IMR-90 (cell line): ENCODE results near the gene FBXW10B. TPM values are rescaled to one million over a fixed set of nuclear protein-coding genes. Genes with fewer than 3 reads are reported as not detected.
A peak's percentile ranks its signal among the peaks of the same experiment; 100 is the strongest.
"Not testable (repeated sequence)": the region's sequence is repeated elsewhere in the genome, so short reads cannot be mapped to it uniquely, and the experiment has no call there.

ENCODE experiments used
- ATAC-seq: fragments of 200-7000 bp; cut with Tn5 transposase; 2 replicates; pipeline ENCODE4 v1.9.1; 2020; ENCODE audit warnings: low read depth, mild to moderate bottlenecking, moderate library complexity
- BruUV-seq: library from RNA; stranded (reverse); fragments of 400-500 nt; replicated peaks from 2 replicates; lab custom pipeline; 2021; lab: Mats Ljungman, UMichigan
- CTCF ChIA-PET: fragments of 300-600 bp; formaldehyde crosslinking; extraction: SDS; loops from one replicate; lab custom pipeline; 2021; ENCODE audit warnings: antibody characterized with exemption; lab: Yijun Ruan, JAX
- POLR2A ChIA-PET: fragments of 300-600 bp; sonication (Branson Sonifier 250); formaldehyde crosslinking; loops from one replicate; lab custom pipeline; 2022; ENCODE audit warnings: antibody characterized with exemption; ENCODE audit not compliant: unreplicated experiment; lab: Charles Lee
- DNase-seq: peaks from one replicate; pipeline ENCODE4 v3.0.0; 2013
- H2AFZ ChIP-seq: replicated peaks from 2 replicates; pipeline ENCODE3; 2013; ENCODE audit warnings: low read length, mild to moderate bottlenecking; ENCODE audit not compliant: poor library complexity
- H2AK5ac ChIP-seq: 2 replicates; pipeline ENCODE4 v1.6.1; 2013; ENCODE audit warnings: low read depth, low read length, inconsistent platforms
- H2AK9ac ChIP-seq: replicated peaks from 2 replicates; pipeline ENCODE3; 2013; ENCODE audit warnings: mild to moderate bottlenecking, low read depth, low read length, moderate library complexity; ENCODE audit not compliant: poor library complexity
- H2BK120ac ChIP-seq: 2 replicates; pipeline ENCODE4 v1.6.1; 2013; ENCODE audit warnings: low read depth, low read length, inconsistent platforms
- H2BK15ac ChIP-seq: 3 replicates; pipeline ENCODE4 v1.6.1; 2013; ENCODE audit warnings: low read depth, low read length, inconsistent platforms
- H2BK20ac ChIP-seq: 2 replicates; pipeline ENCODE4 v1.6.1; 2013; ENCODE audit warnings: low read depth, mild to moderate bottlenecking, inconsistent platforms, low read length, moderate library complexity
- H2BK5ac ChIP-seq: 2 replicates; pipeline ENCODE4 v1.6.1; 2013; ENCODE audit warnings: mild to moderate bottlenecking, low read depth, low read length, inconsistent platforms; ENCODE audit not compliant: poor library complexity, severe bottlenecking
- H3K14ac ChIP-seq: replicated peaks from 2 replicates; pipeline ENCODE4 v1.6.1; 2013; ENCODE audit warnings: low read depth, low read length, inconsistent platforms
- H3K18ac ChIP-seq: 2 replicates; pipeline ENCODE4 v1.6.1; 2013; ENCODE audit warnings: low read depth, low read length, control low read depth
- H3K23ac ChIP-seq: 2 replicates; pipeline ENCODE4 v1.6.1; 2013; ENCODE audit warnings: low read depth, low read length, inconsistent platforms
- H3K27ac ChIP-seq: 2 replicates; pipeline ENCODE4 v1.5.1; 2013; ENCODE audit warnings: mild to moderate bottlenecking, control low read depth, low read length; ENCODE audit not compliant: insufficient read depth
- H3K27me3 ChIP-seq: 2 replicates; pipeline ENCODE4 v1.6.1; 2013; ENCODE audit warnings: low read length; ENCODE audit not compliant: control insufficient read depth, insufficient read depth
- H3K36me3 ChIP-seq: 2 replicates; pipeline ENCODE4 v1.6.1; 2013; ENCODE audit warnings: low read length, mixed read lengths; ENCODE audit not compliant: control insufficient read depth, insufficient read depth
- H3K4ac ChIP-seq: 2 replicates; pipeline ENCODE4 v1.6.1; 2013; ENCODE audit warnings: low read depth, low read length, inconsistent platforms
- H3K4me1 ChIP-seq: 2 replicates; pipeline ENCODE4 v1.6.1; 2013; ENCODE audit warnings: low read length, mixed read lengths; ENCODE audit not compliant: control insufficient read depth, insufficient read depth
- H3K4me2 ChIP-seq: 2 replicates; pipeline ENCODE4 v1.6.1; 2013; ENCODE audit warnings: low read depth, mild to moderate bottlenecking, control low read depth, low read length, moderate library complexity
- H3K4me3 ChIP-seq: 2 replicates; pipeline ENCODE4 v1.5.1; 2013; ENCODE audit warnings: low read depth, mild to moderate bottlenecking, control low read depth, low read length, moderate library complexity; ENCODE audit not compliant: insufficient read depth
- H3K56ac ChIP-seq: 2 replicates; pipeline ENCODE4 v1.6.1; 2013; ENCODE audit warnings: low read length, inconsistent platforms; ENCODE audit not compliant: insufficient read depth; ENCODE audit errors: extremely low read depth
- H3K79me1 ChIP-seq, 2 experiments: 2 replicates each; pipeline ENCODE4 v1.6.1; 2013; ENCODE audit warnings: low read length in 2 of 2, inconsistent platforms in 1 of 2, low read depth in 1 of 2
- H3K9ac ChIP-seq: 2 replicates; pipeline ENCODE4 v1.6.1; 2013; ENCODE audit warnings: low read depth, low read length, control low read depth
- H3K9me1 ChIP-seq: 2 replicates; pipeline ENCODE4 v1.6.1; 2013; ENCODE audit warnings: low read length, inconsistent platforms; ENCODE audit not compliant: insufficient read depth
- H3K9me3 ChIP-seq: 2 replicates; pipeline ENCODE4 v1.6.1; 2013; ENCODE audit warnings: low read length; ENCODE audit not compliant: control insufficient read depth, insufficient read depth
- H4K20me1 ChIP-seq: 2 replicates; pipeline ENCODE4 v1.6.1; 2013; ENCODE audit warnings: low read length, inconsistent platforms; ENCODE audit not compliant: insufficient read depth
- H4K5ac ChIP-seq: 2 replicates; pipeline ENCODE4 v1.6.1; 2013; ENCODE audit warnings: mild to moderate bottlenecking, low read depth, low read length, control low read depth
- H4K8ac ChIP-seq, 2 experiments: 2 replicates each; pipeline ENCODE4 v1.6.1; 2013; ENCODE audit warnings: low read depth in 2 of 2, low read length in 2 of 2, control low read depth in 1 of 2, inconsistent platforms in 1 of 2
- H4K91ac ChIP-seq: 2 replicates; pipeline ENCODE4 v1.6.1; 2013; ENCODE audit warnings: low read depth, low read length, inconsistent platforms; ENCODE audit not compliant: insufficient read depth
- WGBS, 2 experiments: methylation state at CpG; one replicate each; pipeline versions ENCODE4 v1.1.5 to v1.1.7; 2013; ENCODE audit warnings: missing lambda C conversion rate in 2 of 2; ENCODE audit not compliant: insufficient read length in 1 of 2; ENCODE audit errors: extremely low coverage in 2 of 2; 5-methylcytosine and 5-hydroxymethylcytosine counted together
- dilution Hi-C: fragments of 300-500 bp; cut with HindIII; formaldehyde crosslinking; loops from one replicate; pipeline ENCODE4 v1.14.3; 2018; ENCODE audit warnings: low sequenced_read_pairs; ENCODE audit not compliant: unreplicated experiment
- in situ Hi-C: fragments of 300-500 bp; cut with MboI; formaldehyde crosslinking; loops from 3 replicates; pipeline ENCODE4 v1.14.3; 2019; ENCODE audit warnings: low sequenced_read_pairs, inconsistent platforms, mixed read lengths
- intact Hi-C: fragments of 100-400 bp; cut with micrococcal nuclease; formaldehyde crosslinking; loops from 2 replicates; pipeline ENCODE4 v1.10.0; 2022
- polyA plus RNA-seq, 3 experiments: library from polyadenylated mRNA; depleted of rRNA; stranded (reverse); fragments of >200 nt; gene quantifications; 2 replicates each; pipeline ENCODE4 v1.2.3, GENCODE V29; 2012; ENCODE audit warnings: low replicate concordance in 1 of 3
- total RNA-seq: library from RNA; depleted of rRNA; stranded (reverse); fragments of >200 nt; gene quantifications from 2 replicates; pipeline ENCODE4 v1.2.3, GENCODE V29; 2012

FBXW10B gene
- total and polyA plus RNA-seq, 2 of the 4 experiments (the other 2 are of a cell fraction): under 0.01 to 0.43 TPM

GRCh38 chr17:15574660-15575059 lies 44.8 kb downstream of the FBXW10B start:
- POLR2A ChIA-PET, H3K4me1 ChIP-seq, H4K8ac ChIP-seq, dilution Hi-C loops, DNase-seq, H2BK15ac ChIP-seq, H3K4me3 ChIP-seq, in situ Hi-C loops, H4K20me1 ChIP-seq, H3K79me1 ChIP-seq, H3K23ac ChIP-seq, H3K14ac ChIP-seq, H4K91ac ChIP-seq, ATAC-seq, intact Hi-C loops, H2AK9ac ChIP-seq, H3K9me3 ChIP-seq, H3K27ac ChIP-seq, H3K36me3 ChIP-seq, H2BK20ac ChIP-seq, H2AK5ac ChIP-seq, H4K5ac ChIP-seq, BruUV-seq, H2BK5ac ChIP-seq, H3K4ac ChIP-seq, H2AFZ ChIP-seq, H3K18ac ChIP-seq, H3K9me1 ChIP-seq, H3K4me2 ChIP-seq, H3K27me3 ChIP-seq, CTCF ChIA-PET, H3K9ac ChIP-seq, H3K56ac ChIP-seq, H2BK120ac ChIP-seq: not testable (repeated sequence)
- WGBS, 2 experiments: no CpG with 5 or more reads among the region's 5 CpGs

DNA sequence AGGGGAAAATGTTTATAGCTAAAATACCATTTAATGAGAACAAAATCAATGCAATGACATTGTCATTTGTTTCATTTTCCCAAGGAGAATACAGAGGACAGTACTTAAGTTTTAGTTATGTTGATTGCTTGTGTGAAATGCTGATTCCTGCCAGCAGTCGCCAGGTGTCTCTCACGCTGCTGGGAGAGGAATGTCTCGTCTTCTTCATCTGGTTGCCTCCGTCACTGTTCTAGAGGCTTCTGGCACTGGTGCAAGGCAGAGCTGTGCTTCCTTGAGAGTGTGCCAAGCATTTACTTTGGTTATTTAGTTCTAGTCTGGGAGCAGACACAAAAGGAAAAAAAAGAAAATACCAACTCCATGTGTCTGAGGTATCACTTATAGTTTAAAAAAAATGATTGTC lies 45.6 kb downstream of the FBXW10B start:
- H2BK15ac ChIP-seq, H2AK9ac ChIP-seq, intact Hi-C loops, H3K9me1 ChIP-seq, H3K9me3 ChIP-seq, H4K5ac ChIP-seq, H3K27ac ChIP-seq, H3K79me1 ChIP-seq, BruUV-seq, ATAC-seq, H3K4me3 ChIP-seq, H3K18ac ChIP-seq, in situ Hi-C loops, H3K14ac ChIP-seq, H3K27me3 ChIP-seq, H3K23ac ChIP-seq, H4K20me1 ChIP-seq, POLR2A ChIA-PET, H3K9ac ChIP-seq, H2AK5ac ChIP-seq, CTCF ChIA-PET, H2AFZ ChIP-seq, H3K4me2 ChIP-seq, H2BK20ac ChIP-seq, H3K36me3 ChIP-seq, H3K56ac ChIP-seq, H3K4ac ChIP-seq, H4K8ac ChIP-seq, H3K4me1 ChIP-seq, dilution Hi-C loops, H2BK5ac ChIP-seq, H4K91ac ChIP-seq, H2BK120ac ChIP-seq: not testable (repeated sequence)
- no CpG with 5 or more reads among the region's 4 CpGs for WGBS, 2 experiments
- DNase-seq: peak; percentile 15
